HG02588 (cell line): ENCODE results near the gene L1CAM.
"Not testable (repeated sequence)": the region's sequence is repeated elsewhere in the genome, so short reads cannot be mapped to it uniquely, and the experiment has no call there.

Experiments used
- ATAC-seq: cut with Tn5 transposase; IDR thresholded peaks from one replicate; pipeline ENCODE4 v1.9.1; 2021; ENCODE audit warnings: mild to moderate bottlenecking, moderate library complexity; ENCODE audit not compliant: unreplicated experiment

Gene L1CAM

GRCh38 chrX:153831429-153832150 is 54.4 kb downstream of the L1CAM start:
- ATAC-seq: no peak

- no peak for ATAC-seq
These were observed 55.1 kb downstream of the L1CAM start for GRCh38 chrX:153830640-153831428.

- no peak for ATAC-seq
These were observed 56.0 kb downstream of the L1CAM start, which contains the start of gene PDZD4 for GRCh38 chrX:153829799-153830639. Gene PDZD4 (minus strand): TSS chrX:153830544. CDS start chrX:153830298, 246 bp downstream.

- ATAC-seq: no peak
These were observed 56.5 kb downstream of the L1CAM start for GRCh38 chrX:153829549-153829798.

GRCh38 chrX:153828723-153829548 is 57.0 kb downstream of the L1CAM start:
- no peak for ATAC-seq

- ATAC-seq: no peak
These were observed 57.7 kb downstream of the L1CAM start for GRCh38 chrX:153828308-153828707.

- no peak for ATAC-seq
These were observed 58.1 kb downstream of the L1CAM start for GRCh38 chrX:153827903-153828302.

GRCh38 chrX:153827016-153827415 is 59.0 kb downstream of the L1CAM start:
- ATAC-seq: no peak

GRCh38 chrX:153825042-153825441 is 60.9 kb downstream of the L1CAM start:
- ATAC-seq: no peak

- no peak for ATAC-seq
These were observed 61.6 kb downstream of the L1CAM start for GRCh38 chrX:153824348-153824747.

- ATAC-seq: no peak
These were observed 64.9 kb downstream of the L1CAM start for GRCh38 chrX:153821066-153821465.

GRCh38 chrX:153820601-153821000 is 65.4 kb downstream of the L1CAM start:
- no peak for ATAC-seq

- ATAC-seq: no peak
These were observed 66.5 kb downstream of the L1CAM start for GRCh38 chrX:153819384-153820040.

- no peak for ATAC-seq
These were observed 67.2 kb downstream of the L1CAM start for GRCh38 chrX:153818571-153819383.

GRCh38 chrX:153818064-153818463 is 67.9 kb downstream of the L1CAM start:
- ATAC-seq: not testable (repeated sequence)

- no peak for ATAC-seq
These were observed 68.9 kb downstream of the L1CAM start for GRCh38 chrX:153816831-153817690.

GRCh38 chrX:153814591-153815315 is 71.2 kb downstream of the L1CAM start:
- ATAC-seq: no peak

- no peak for ATAC-seq
These were observed 72.8 kb downstream of the L1CAM start for GRCh38 chrX:153813161-153813560.
